Measurements from ENCODE around the gene SLC25A42.
"Not testable (repeated sequence)": the region's sequence is repeated elsewhere in the genome, so short reads cannot be mapped to it uniquely, and the experiment has no call there.

The SLC25A42 gene

GRCh38 chr19:19103167-19103566, 39.4 kb downstream of the SLC25A42 start:
- DNase-seq (ENCODE audit: low read depth, low spot score): no peak
- TF ChIP-seq CTCF (IDR thresholded peaks at IDR 0.05; ENCODE audit: low read depth, low read length): no peak
- H3K4me3 ChIP-seq (ENCODE audit: low read depth, low read length): no peak overlapping the region
- in situ Hi-C loops (cut with HindIII; ENCODE audit: low sequenced_read_pairs): no loop called here

GRCh38 chr19:19105365-19106055, 41.7 kb downstream of the SLC25A42 start:
- in situ Hi-C loops (cut with HindIII; ENCODE audit: low sequenced_read_pairs): no loop called here
- peak; percentile 47 for DNase-seq (ENCODE audit: low read depth, low spot score)
- H3K4me3 ChIP-seq (ENCODE audit: low read depth, low read length): peak overlapping the region; percentile 37
- TF ChIP-seq CTCF (IDR thresholded peaks at IDR 0.05; ENCODE audit: low read depth, low read length): no peak

GRCh38 chr19:19106056-19106551, 42.3 kb downstream of the SLC25A42 start:
- no peak for TF ChIP-seq CTCF (IDR thresholded peaks at IDR 0.05; ENCODE audit: low read depth, low read length)
- DNase-seq (ENCODE audit: low read depth, low spot score): no peak
- peak overlapping the region; percentile 37 for H3K4me3 ChIP-seq (ENCODE audit: low read depth, low read length)
- in situ Hi-C loops (cut with HindIII; ENCODE audit: low sequenced_read_pairs): no loop called here

- in situ Hi-C loops (cut with HindIII; ENCODE audit: low sequenced_read_pairs); H3K4me3 ChIP-seq (ENCODE audit: low read depth, low read length): not testable (repeated sequence)
Observed at GRCh38 chr19:19106938-19107337, 43.1 kb downstream of the SLC25A42 start.

GRCh38 chr19:19107654-19108053, 43.9 kb downstream of the SLC25A42 start:
- no peak overlapping the region for H3K4me3 ChIP-seq (ENCODE audit: low read depth, low read length)
- no peak for TF ChIP-seq CTCF (IDR thresholded peaks at IDR 0.05; ENCODE audit: low read depth, low read length)
- no peak for DNase-seq (ENCODE audit: low read depth, low spot score)
- in situ Hi-C loops (cut with HindIII; ENCODE audit: low sequenced_read_pairs): no loop called here

More at GRCh38 chr19:19106938-19107337, 43.1 kb downstream of the SLC25A42 start:
- not testable (repeated sequence) for DNase-seq (ENCODE audit: low read depth, low spot score)

GRCh38 chr19:19109601-19110000, 45.8 kb downstream of the SLC25A42 start:
- no peak overlapping the region for H3K4me3 ChIP-seq (ENCODE audit: low read depth, low read length)
- no peak for TF ChIP-seq CTCF (IDR thresholded peaks at IDR 0.05; ENCODE audit: low read depth, low read length)
- in situ Hi-C loops (cut with HindIII; ENCODE audit: low sequenced_read_pairs): no loop called here
- no peak for DNase-seq (ENCODE audit: low read depth, low spot score)

- DNase-seq (ENCODE audit: low read depth, low spot score): no peak
- H3K4me3 ChIP-seq (ENCODE audit: low read depth, low read length): no peak overlapping the region
- TF ChIP-seq CTCF (IDR thresholded peaks at IDR 0.05; ENCODE audit: low read depth, low read length): peak; percentile 18
- in situ Hi-C loops (cut with HindIII; ENCODE audit: low sequenced_read_pairs): no loop called here
Observed at GRCh38 chr19:19110410-19111135, 46.8 kb downstream of the SLC25A42 start.

Data from astrocyte of the spinal cord (primary cell).